Testis (tissue), 2 donors: ENCODE data around the gene FBXO31.

Experiments used
- CTCF ChIP-seq, 3 experiments: fragments of 450-650 bp in 2 of 3; fragments of 200-600 bp in 1 of 3; sonication (generic) in 1 of 3; IDR thresholded peaks; one replicate each; pipeline ENCODE4 v1.5.1; 2016 to 2019; ENCODE audit warnings: antibody characterized with exemption in 3 of 3, mild to moderate bottlenecking in 2 of 3, moderate library complexity in 1 of 3
- POLR2A ChIP-seq: fragments of 450-650 bp; IDR thresholded peaks from one replicate; pipeline ENCODE4 v1.6.1; 2017; ENCODE audit warnings: antibody characterized with exemption, mild to moderate bottlenecking, moderate library complexity

- no peak for TF ChIP-seq CTCF (IDR thresholded peaks at IDR 0.05)
- TF ChIP-seq POLR2A = no peak
Measured at GRCh38 chr16:87305505-87306391, 77.8 kb downstream of the FBXO31 start.
